ENCODE measurements around the gene STK33. TPM values are rescaled to one million over a fixed set of nuclear protein-coding genes. Genes with fewer than 3 reads are reported as not detected.

STK33 gene
- total RNA-seq, 1 experiment from 2014 or later: 10.9 TPM

DNA sequence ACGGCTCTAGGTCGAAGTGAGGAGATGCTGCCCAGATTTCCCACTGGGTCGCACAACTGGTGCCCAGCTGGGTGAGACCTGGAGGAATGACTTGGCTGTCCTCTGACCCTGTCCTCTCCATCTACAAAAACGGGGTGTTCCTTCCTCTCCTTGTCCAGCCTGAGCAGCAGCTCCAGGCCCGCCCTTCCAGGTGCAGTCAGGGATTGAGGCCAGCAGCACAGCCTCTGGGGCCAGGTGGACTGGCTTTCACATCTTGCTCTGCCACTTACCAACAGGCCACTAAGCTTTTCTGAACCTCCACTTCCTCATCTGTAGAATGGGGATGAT lies 238.6 kb downstream of the STK33 start (continued):
- TF ChIP-seq, protein P1, sequence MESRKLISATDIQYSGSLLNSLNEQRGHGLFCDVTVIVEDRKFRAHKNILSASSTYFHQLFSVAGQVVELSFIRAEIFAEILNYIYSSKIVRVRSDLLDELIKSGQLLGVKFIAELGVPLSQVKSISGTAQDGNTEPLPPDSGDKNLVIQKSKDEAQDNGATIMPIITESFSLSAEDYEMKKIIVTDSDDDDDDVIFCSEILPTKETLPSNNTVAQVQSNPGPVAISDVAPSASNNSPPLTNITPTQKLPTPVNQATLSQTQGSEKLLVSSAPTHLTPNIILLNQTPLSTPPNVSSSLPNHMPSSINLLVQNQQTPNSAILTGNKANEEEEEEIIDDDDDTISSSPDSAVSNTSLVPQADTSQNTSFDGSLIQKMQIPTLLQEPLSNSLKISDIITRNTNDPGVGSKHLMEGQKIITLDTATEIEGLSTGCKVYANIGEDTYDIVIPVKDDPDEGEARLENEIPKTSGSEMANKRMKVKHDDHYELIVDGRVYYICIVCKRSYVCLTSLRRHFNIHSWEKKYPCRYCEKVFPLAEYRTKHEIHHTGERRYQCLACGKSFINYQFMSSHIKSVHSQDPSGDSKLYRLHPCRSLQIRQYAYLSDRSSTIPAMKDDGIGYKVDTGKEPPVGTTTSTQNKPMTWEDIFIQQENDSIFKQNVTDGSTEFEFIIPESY (IDR thresholded peaks at IDR 0.05; ENCODE audit: extremely low read depth, insufficient replicate concordance, low read length): no peak
- no peak for TF ChIP-seq POLR2A (IDR thresholded peaks at IDR 0.05; ENCODE audit: borderline replicate concordance, extremely low read depth, insufficient read depth, insufficient read length)
- TF ChIP-seq, protein P2, sequence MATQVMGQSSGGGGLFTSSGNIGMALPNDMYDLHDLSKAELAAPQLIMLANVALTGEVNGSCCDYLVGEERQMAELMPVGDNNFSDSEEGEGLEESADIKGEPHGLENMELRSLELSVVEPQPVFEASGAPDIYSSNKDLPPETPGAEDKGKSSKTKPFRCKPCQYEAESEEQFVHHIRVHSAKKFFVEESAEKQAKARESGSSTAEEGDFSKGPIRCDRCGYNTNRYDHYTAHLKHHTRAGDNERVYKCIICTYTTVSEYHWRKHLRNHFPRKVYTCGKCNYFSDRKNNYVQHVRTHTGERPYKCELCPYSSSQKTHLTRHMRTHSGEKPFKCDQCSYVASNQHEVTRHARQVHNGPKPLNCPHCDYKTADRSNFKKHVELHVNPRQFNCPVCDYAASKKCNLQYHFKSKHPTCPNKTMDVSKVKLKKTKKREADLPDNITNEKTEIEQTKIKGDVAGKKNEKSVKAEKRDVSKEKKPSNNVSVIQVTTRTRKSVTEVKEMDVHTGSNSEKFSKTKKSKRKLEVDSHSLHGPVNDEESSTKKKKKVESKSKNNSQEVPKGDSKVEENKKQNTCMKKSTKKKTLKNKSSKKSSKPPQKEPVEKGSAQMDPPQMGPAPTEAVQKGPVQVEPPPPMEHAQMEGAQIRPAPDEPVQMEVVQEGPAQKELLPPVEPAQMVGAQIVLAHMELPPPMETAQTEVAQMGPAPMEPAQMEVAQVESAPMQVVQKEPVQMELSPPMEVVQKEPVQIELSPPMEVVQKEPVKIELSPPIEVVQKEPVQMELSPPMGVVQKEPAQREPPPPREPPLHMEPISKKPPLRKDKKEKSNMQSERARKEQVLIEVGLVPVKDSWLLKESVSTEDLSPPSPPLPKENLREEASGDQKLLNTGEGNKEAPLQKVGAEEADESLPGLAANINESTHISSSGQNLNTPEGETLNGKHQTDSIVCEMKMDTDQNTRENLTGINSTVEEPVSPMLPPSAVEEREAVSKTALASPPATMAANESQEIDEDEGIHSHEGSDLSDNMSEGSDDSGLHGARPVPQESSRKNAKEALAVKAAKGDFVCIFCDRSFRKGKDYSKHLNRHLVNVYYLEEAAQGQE (IDR thresholded peaks at IDR 0.05; ENCODE audit: low read depth): no peak
- no peak for TF ChIP-seq EGR1 (IDR thresholded peaks at IDR 0.05; ENCODE audit: low read depth)
- TF ChIP-seq JUND (IDR thresholded peaks at IDR 0.05): no peak

DNA sequence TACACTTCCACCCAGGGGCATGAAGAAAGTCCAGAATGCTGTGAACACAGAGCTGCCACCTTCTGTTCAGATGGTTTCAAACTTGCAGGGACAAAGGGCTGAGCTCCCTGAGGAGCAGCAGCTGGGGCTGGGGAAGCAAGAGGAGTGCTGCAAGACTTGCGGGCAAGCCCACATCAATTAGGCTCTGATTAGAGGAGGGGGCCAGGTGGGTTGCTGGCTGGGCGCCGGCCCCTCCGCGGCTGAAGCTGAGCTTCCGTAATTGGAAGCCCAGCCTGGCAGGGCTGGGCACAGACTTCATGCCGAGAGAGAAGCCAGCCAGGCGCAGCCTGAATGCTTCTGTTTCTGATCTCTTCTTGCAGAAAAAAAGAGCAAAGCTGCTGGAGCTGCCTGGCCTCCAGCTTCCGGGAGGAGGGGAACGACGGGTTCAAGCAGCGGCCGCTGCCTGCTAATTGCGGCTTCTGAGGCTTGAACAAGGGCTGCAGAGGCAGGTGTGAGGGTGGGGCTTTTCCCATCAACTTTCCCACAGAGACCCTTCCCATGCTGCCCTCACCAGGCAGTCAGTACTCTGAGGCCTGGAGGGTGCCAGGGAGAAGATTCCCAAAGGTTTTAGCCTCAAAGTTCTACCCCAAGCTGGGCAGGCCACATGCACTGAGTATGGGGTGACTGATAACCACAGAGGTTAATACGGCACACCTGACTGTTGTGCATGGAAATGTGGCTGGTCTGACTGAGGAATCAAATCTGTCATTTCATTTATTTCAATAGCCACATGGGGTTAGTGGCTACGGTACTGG lies 239.2 kb downstream of the STK33 start:
- Histone ChIP-seq H3K4me3 (replicated peaks in 1 of 2; ENCODE audit: low read depth in 1 of 2, low read length in 2 of 2) (no peak overlapping the region), H3K9ac (ENCODE audit: low read length) (no peak overlapping the region), H3K9me2 (ENCODE audit: insufficient read depth) (no peaks in the 10 kb centered on the region), H3K36me3 (ENCODE audit: control insufficient read depth in 1 of 2, insufficient read depth in 2 of 2, low read length in 2 of 2) (no peaks in the 10 kb centered on the region), H3K9me3 (ENCODE audit: control insufficient read depth in 1 of 2, insufficient read depth in 1 of 2, low read depth in 1 of 2, low read length in 2 of 2) (no peaks in the 10 kb centered on the region), H3K4me1 (ENCODE audit: control insufficient read depth in 1 of 2, insufficient read depth in 2 of 2, low read length in 2 of 2) (peaks cover 0 to 10% of the 10 kb centered on the region in 2 experiments; a peak in 2 of 4 replicates), H4K20me1 (ENCODE audit: insufficient read depth) (no peaks in the 10 kb centered on the region), H3K79me2 (ENCODE audit: insufficient read depth, low read length) (no peaks in the 10 kb centered on the region), H3K27ac (ENCODE audit: low read depth, low read length) (no peak overlapping the region), H2AFZ (ENCODE audit: low read depth, low read length, poor library complexity, severe bottlenecking) (no peak overlapping the region), H3K27me3 (ENCODE audit: insufficient read depth, low read length) (no peaks in the 10 kb centered on the region), H3K4me2 (ENCODE audit: low read length) (no peak overlapping the region)
- intact Hi-C loops (cut with micrococcal nuclease): no loop called here
- ChIA-PET POLR2A (no interaction called here), RAD21 (ENCODE audit: low non-redundant PET in 1 of 2, low total read pairs in 2 of 2, uncharacterized antibody in 2 of 2, unreplicated experiment in 2 of 2) (interaction anchor here in 1 of 2 experiments (0.7 kb wide), 1 partner anchor 19 kb away, joined by 3 read pairs; no protein-coding TSS in a partner anchor), CTCF (interaction anchor here (0.9 kb wide), 1 partner anchor 348 kb away, joined by 3 read pairs; no protein-coding TSS in a partner anchor)
- BruUV-seq (replicated peaks): no TSS peak
- peak; percentile 51 for ATAC-seq
- DNase-seq (ENCODE audit: low read depth, low spot score): no peak
- TF ChIP-seq, protein P3, sequence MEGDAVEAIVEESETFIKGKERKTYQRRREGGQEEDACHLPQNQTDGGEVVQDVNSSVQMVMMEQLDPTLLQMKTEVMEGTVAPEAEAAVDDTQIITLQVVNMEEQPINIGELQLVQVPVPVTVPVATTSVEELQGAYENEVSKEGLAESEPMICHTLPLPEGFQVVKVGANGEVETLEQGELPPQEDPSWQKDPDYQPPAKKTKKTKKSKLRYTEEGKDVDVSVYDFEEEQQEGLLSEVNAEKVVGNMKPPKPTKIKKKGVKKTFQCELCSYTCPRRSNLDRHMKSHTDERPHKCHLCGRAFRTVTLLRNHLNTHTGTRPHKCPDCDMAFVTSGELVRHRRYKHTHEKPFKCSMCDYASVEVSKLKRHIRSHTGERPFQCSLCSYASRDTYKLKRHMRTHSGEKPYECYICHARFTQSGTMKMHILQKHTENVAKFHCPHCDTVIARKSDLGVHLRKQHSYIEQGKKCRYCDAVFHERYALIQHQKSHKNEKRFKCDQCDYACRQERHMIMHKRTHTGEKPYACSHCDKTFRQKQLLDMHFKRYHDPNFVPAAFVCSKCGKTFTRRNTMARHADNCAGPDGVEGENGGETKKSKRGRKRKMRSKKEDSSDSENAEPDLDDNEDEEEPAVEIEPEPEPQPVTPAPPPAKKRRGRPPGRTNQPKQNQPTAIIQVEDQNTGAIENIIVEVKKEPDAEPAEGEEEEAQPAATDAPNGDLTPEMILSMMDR (IDR thresholded peaks at IDR 0.05 in 2 of 3, conservative IDR thresholded peaks at IDR 0.05 in 1 of 3; ENCODE audit: borderline replicate concordance in 1 of 3, insufficient read depth in 1 of 3, low read depth in 2 of 3, low read length in 2 of 3): 0 out of 6 replicates have a peak, but pooled peaks of 1 of the 3 experiments have one; percentile 14
- TF ChIP-seq RAD21 (IDR thresholded peaks at IDR 0.05; ENCODE audit: low read depth) (0 out of 2 replicates have a peak, but pooled peaks have one; percentile 20), TCF7L2 (IDR thresholded peaks at IDR 0.05; ENCODE audit: borderline replicate concordance, extremely low read depth, insufficient read depth, insufficient read length) (no peak)
